ENCODE data around the gene STIMATE.

- TF ChIP-seq CTCF (IDR thresholded peaks at IDR 0.05), result no peak
- no peak for TF ChIP-seq POLR2A (IDR thresholded peaks at IDR 0.05)
Measured at GRCh38 chr3:52865994-52866393, 31.4 kb downstream of the STIMATE start.

Measured in adrenal gland (tissue), 5 donors.